Measurements from ENCODE around the gene DHRS2.
"Not testable (repeated sequence)": the region's sequence is repeated elsewhere in the genome, so short reads cannot be mapped to it uniquely, and the experiment has no call there.

The DHRS2 gene

GRCh38 chr14:23601845-23602180, 34.4 kb upstream of the DHRS2 start:
- H3K27ac ChIP-seq, result no peak overlapping the region
- peaks cover 5 to 17% (median 10%) of the 10 kb centered on the region in 10 experiments; a peak in 12 of 20 replicates for H3K4me1 ChIP-seq
- H3K4me2 ChIP-seq, result peak overlapping the region in 6 of 11 experiments; percentile 4 to 53 (median 34); a peak in 9 of 22 replicates
- no peaks in the 10 kb centered on the region for H3K27me3 ChIP-seq
- H3K4me3 ChIP-seq, result no peak overlapping the region
- H3K9ac ChIP-seq, result no peak overlapping the region
- H4K20me1 ChIP-seq, result no peaks in the 10 kb centered on the region
- TF ChIP-seq Cebpa-rat (IDR thresholded peaks at IDR 0.05), result no peak
- no peaks in the 10 kb centered on the region for H3K36me3 ChIP-seq
- peaks cover 0 to 20% (median 12%) of the 10 kb centered on the region in 11 experiments; a peak in 11 of 22 replicates for H3K9me3 ChIP-seq (replicated peaks in 1 of 11)

- TF ChIP-seq Cebpa-rat (IDR thresholded peaks at IDR 0.05), result no peak
- H4K20me1 ChIP-seq, result no peaks in the 10 kb centered on the region
- peaks cover 5 to 17% (median 10%) of the 10 kb centered on the region in 10 experiments; a peak in 12 of 20 replicates for H3K4me1 ChIP-seq
- no peak overlapping the region for H3K9ac ChIP-seq
- H3K36me3 ChIP-seq, result no peaks in the 10 kb centered on the region
- H3K9me3 ChIP-seq (replicated peaks in 1 of 11), result peaks cover 0 to 21% (median 12%) of the 10 kb centered on the region in 11 experiments; a peak in 12 of 22 replicates
- H3K4me2 ChIP-seq, result peak overlapping the region in 8 of 11 experiments; percentile 4 to 53 (median 22); a peak in 9 of 22 replicates
- H3K27me3 ChIP-seq, result no peaks in the 10 kb centered on the region
- H3K27ac ChIP-seq, result no peak overlapping the region
- H3K4me3 ChIP-seq, result no peak overlapping the region
Observed at GRCh38 chr14:23602181-23603095, 33.7 kb upstream of the DHRS2 start.

GRCh38 chr14:23603103-23603502, 33.1 kb upstream of the DHRS2 start:
- H3K27ac ChIP-seq, result no peak overlapping the region
- no peak overlapping the region for H3K4me3 ChIP-seq
- TF ChIP-seq Cebpa-rat (IDR thresholded peaks at IDR 0.05), result no peak
- H3K4me1 ChIP-seq, result peaks cover 5 to 17% (median 10%) of the 10 kb centered on the region in 10 experiments; a peak in 12 of 20 replicates
- H3K27me3 ChIP-seq, result no peaks in the 10 kb centered on the region
- no peaks in the 10 kb centered on the region for H4K20me1 ChIP-seq
- H3K9ac ChIP-seq, result no peak overlapping the region
- no peak overlapping the region for H3K4me2 ChIP-seq
- H3K9me3 ChIP-seq (replicated peaks in 1 of 11), result peaks cover under 1 to 28% (median 12%) of the 10 kb centered on the region in 11 experiments; a peak in 13 of 22 replicates
- no peaks in the 10 kb centered on the region for H3K36me3 ChIP-seq

- no peak overlapping the region for H3K4me2 ChIP-seq
- no peak overlapping the region for H3K9ac ChIP-seq
- no peaks in the 10 kb centered on the region for H3K27me3 ChIP-seq
- no peak overlapping the region for H3K4me3 ChIP-seq
- no peak overlapping the region for H3K27ac ChIP-seq
- H3K36me3 ChIP-seq, result no peaks in the 10 kb centered on the region
- peaks cover 11 to 33% (median 18%) of the 10 kb centered on the region in 11 experiments; a peak in 21 of 22 replicates for H3K9me3 ChIP-seq (replicated peaks in 1 of 11)
- H3K4me1 ChIP-seq, result peaks cover 5 to 17% (median 10%) of the 10 kb centered on the region in 10 experiments; a peak in 12 of 20 replicates
- H4K20me1 ChIP-seq, result no peaks in the 10 kb centered on the region
- no peak for TF ChIP-seq Cebpa-rat (IDR thresholded peaks at IDR 0.05)
Observed at GRCh38 chr14:23604148-23604547, 32.0 kb upstream of the DHRS2 start.

- Histone ChIP-seq H3K27me3 (no peaks in the 10 kb centered on the region), H3K36me3 (no peaks in the 10 kb centered on the region; a peak in 1 of 22 replicates), H3K9me3 (replicated peaks in 1 of 11) (peaks cover 15 to 33% (median 21%) of the 10 kb centered on the region in 11 experiments; a peak in 21 of 22 replicates), H3K27ac (no peak overlapping the region), H3K4me3 (no peak overlapping the region), H4K20me1 (no peaks in the 10 kb centered on the region), H3K4me2 (no peak overlapping the region), H3K9ac (no peak overlapping the region), H3K4me1 (peaks cover 8 to 19% (median 12%) of the 10 kb centered on the region in 10 experiments; a peak in 16 of 20 replicates)
- TF ChIP-seq Cebpa-rat (IDR thresholded peaks at IDR 0.05), result no peak
Observed at GRCh38 chr14:23604675-23605170, 31.4 kb upstream of the DHRS2 start.

GRCh38 chr14:23605931-23606585, 30.1 kb upstream of the DHRS2 start:
- H3K36me3 ChIP-seq, result no peaks in the 10 kb centered on the region; a peak in 1 of 22 replicates
- no peak for TF ChIP-seq Cebpa-rat (IDR thresholded peaks at IDR 0.05)
- H3K4me2 ChIP-seq, result peak overlapping the region in 2 of 11 experiments; percentile 1 to 41; a peak in 3 of 22 replicates
- H3K27me3 ChIP-seq, result no peaks in the 10 kb centered on the region
- no peak overlapping the region for H3K9ac ChIP-seq
- H3K9me3 ChIP-seq (replicated peaks in 1 of 11), result peaks cover 12 to 28% (median 19%) of the 10 kb centered on the region in 11 experiments; a peak in 21 of 22 replicates
- peaks cover 22 to 32% (median 25%) of the 10 kb centered on the region in 10 experiments for H3K4me1 ChIP-seq
- H4K20me1 ChIP-seq, result no peaks in the 10 kb centered on the region
- no peak overlapping the region for H3K27ac ChIP-seq
- H3K4me3 ChIP-seq, result no peak overlapping the region

- Histone ChIP-seq H3K4me1 (peaks cover 17 to 29% (median 20%) of the 10 kb centered on the region in 10 experiments), H3K9me3 (replicated peaks in 1 of 11) (peaks cover 12 to 28% (median 19%) of the 10 kb centered on the region in 11 experiments; a peak in 21 of 22 replicates), H3K4me3 (no peak overlapping the region), H3K36me3 (no peaks in the 10 kb centered on the region; a peak in 1 of 22 replicates), H3K27me3 (no peaks in the 10 kb centered on the region), H3K27ac (no peak overlapping the region), H3K9ac (no peak overlapping the region), H4K20me1 (no peaks in the 10 kb centered on the region), H3K4me2 (no peak overlapping the region)
- TF ChIP-seq Cebpa-rat (IDR thresholded peaks at IDR 0.05), result no peak
Observed at GRCh38 chr14:23608454-23608853, 27.7 kb upstream of the DHRS2 start.

GRCh38 chr14:23609001-23609400, 27.2 kb upstream of the DHRS2 start:
- TF ChIP-seq Cebpa-rat (IDR thresholded peaks at IDR 0.05), result no peak
- Histone ChIP-seq H3K4me1 (peaks cover 17 to 29% (median 20%) of the 10 kb centered on the region in 10 experiments), H3K27me3 (no peaks in the 10 kb centered on the region)

GRCh38 chr14:23609411-23610089, 26.6 kb upstream of the DHRS2 start:
- peaks cover 12 to 28% (median 19%) of the 10 kb centered on the region in 11 experiments; a peak in 21 of 22 replicates for H3K9me3 ChIP-seq (replicated peaks in 1 of 11)
- peak overlapping the region in 2 of 10 experiments; percentile 10 to 21; a peak in 2 of 20 replicates for H3K4me3 ChIP-seq
- peaks cover 17 to 29% (median 20%) of the 10 kb centered on the region in 10 experiments for H3K4me1 ChIP-seq
- not testable (repeated sequence) for H4K20me1 ChIP-seq, H3K36me3 ChIP-seq, H3K27me3 ChIP-seq
- peak overlapping the region; percentile 36 to 80 (median 62) for H3K4me2 ChIP-seq
- H3K9ac ChIP-seq, result 0 out of 22 replicates have a peak overlapping the region, but pooled peaks of 1 of the 11 experiments have one; percentile 24
- H3K27ac ChIP-seq, result peak overlapping the region in 6 of 11 experiments; percentile 26 to 61 (median 49); a peak in 9 of 22 replicates

More at GRCh38 chr14:23609001-23609400, 27.2 kb upstream of the DHRS2 start:
- Histone ChIP-seq H3K27ac (no peak overlapping the region), H3K36me3 (no peaks in the 10 kb centered on the region; a peak in 1 of 22 replicates), H3K9me3 (replicated peaks in 1 of 11) (peaks cover 12 to 28% (median 19%) of the 10 kb centered on the region in 11 experiments; a peak in 21 of 22 replicates), H3K9ac (no peak overlapping the region), H3K4me2 (no peak overlapping the region), H3K4me3 (no peak overlapping the region), H4K20me1 (no peaks in the 10 kb centered on the region)
